IMR-90 (cell line): ENCODE measurements around the gene EFHC2. TPM values are rescaled to one million over a fixed set of nuclear protein-coding genes. Genes with fewer than 3 reads are reported as not detected.
A peak's percentile ranks its signal among the peaks of the same experiment; 100 is the strongest.

Experiments
- ATAC-seq: fragments of 200-7000 bp; cut with Tn5 transposase; 2 replicates; pipeline ENCODE4 v1.9.1; 2020; ENCODE audit warnings: low read depth, mild to moderate bottlenecking, moderate library complexity
- BruUV-seq: library from RNA; stranded (reverse); fragments of 400-500 nt; replicated peaks from 2 replicates; lab custom pipeline; 2021; lab: Mats Ljungman, UMichigan
- CTCF ChIA-PET: fragments of 300-600 bp; formaldehyde crosslinking; extraction: SDS; loops from one replicate; lab custom pipeline; 2021; ENCODE audit warnings: antibody characterized with exemption; lab: Yijun Ruan, JAX
- POLR2A ChIA-PET: fragments of 300-600 bp; sonication (Branson Sonifier 250); formaldehyde crosslinking; loops from one replicate; lab custom pipeline; 2022; ENCODE audit warnings: antibody characterized with exemption; ENCODE audit not compliant: unreplicated experiment; lab: Charles Lee
- DNase-seq: peaks from one replicate; pipeline ENCODE4 v3.0.0; 2013
- H2AFZ ChIP-seq: replicated peaks from 2 replicates; pipeline ENCODE3; 2013; ENCODE audit warnings: low read length, mild to moderate bottlenecking; ENCODE audit not compliant: poor library complexity
- H2AK5ac ChIP-seq: 2 replicates; pipeline ENCODE4 v1.6.1; 2013; ENCODE audit warnings: low read depth, low read length, inconsistent platforms
- H2AK9ac ChIP-seq: replicated peaks from 2 replicates; pipeline ENCODE3; 2013; ENCODE audit warnings: mild to moderate bottlenecking, low read depth, low read length, moderate library complexity; ENCODE audit not compliant: poor library complexity
- H2BK120ac ChIP-seq: 2 replicates; pipeline ENCODE4 v1.6.1; 2013; ENCODE audit warnings: low read depth, low read length, inconsistent platforms
- H2BK15ac ChIP-seq: 3 replicates; pipeline ENCODE4 v1.6.1; 2013; ENCODE audit warnings: low read depth, low read length, inconsistent platforms
- H2BK20ac ChIP-seq: 2 replicates; pipeline ENCODE4 v1.6.1; 2013; ENCODE audit warnings: low read depth, mild to moderate bottlenecking, inconsistent platforms, low read length, moderate library complexity
- H2BK5ac ChIP-seq: 2 replicates; pipeline ENCODE4 v1.6.1; 2013; ENCODE audit warnings: mild to moderate bottlenecking, low read depth, low read length, inconsistent platforms; ENCODE audit not compliant: poor library complexity, severe bottlenecking
- H3K14ac ChIP-seq: replicated peaks from 2 replicates; pipeline ENCODE4 v1.6.1; 2013; ENCODE audit warnings: low read depth, low read length, inconsistent platforms
- H3K18ac ChIP-seq: 2 replicates; pipeline ENCODE4 v1.6.1; 2013; ENCODE audit warnings: low read depth, low read length, control low read depth
- H3K23ac ChIP-seq: 2 replicates; pipeline ENCODE4 v1.6.1; 2013; ENCODE audit warnings: low read depth, low read length, inconsistent platforms
- H3K27ac ChIP-seq: 2 replicates; pipeline ENCODE4 v1.5.1; 2013; ENCODE audit warnings: mild to moderate bottlenecking, control low read depth, low read length; ENCODE audit not compliant: insufficient read depth
- H3K27me3 ChIP-seq: 2 replicates; pipeline ENCODE4 v1.6.1; 2013; ENCODE audit warnings: low read length; ENCODE audit not compliant: control insufficient read depth, insufficient read depth
- H3K36me3 ChIP-seq: 2 replicates; pipeline ENCODE4 v1.6.1; 2013; ENCODE audit warnings: low read length, mixed read lengths; ENCODE audit not compliant: control insufficient read depth, insufficient read depth
- H3K4ac ChIP-seq: 2 replicates; pipeline ENCODE4 v1.6.1; 2013; ENCODE audit warnings: low read depth, low read length, inconsistent platforms
- H3K4me1 ChIP-seq: 2 replicates; pipeline ENCODE4 v1.6.1; 2013; ENCODE audit warnings: low read length, mixed read lengths; ENCODE audit not compliant: control insufficient read depth, insufficient read depth
- H3K4me2 ChIP-seq: 2 replicates; pipeline ENCODE4 v1.6.1; 2013; ENCODE audit warnings: low read depth, mild to moderate bottlenecking, control low read depth, low read length, moderate library complexity
- H3K4me3 ChIP-seq: 2 replicates; pipeline ENCODE4 v1.5.1; 2013; ENCODE audit warnings: low read depth, mild to moderate bottlenecking, control low read depth, low read length, moderate library complexity; ENCODE audit not compliant: insufficient read depth
- H3K56ac ChIP-seq: 2 replicates; pipeline ENCODE4 v1.6.1; 2013; ENCODE audit warnings: low read length, inconsistent platforms; ENCODE audit not compliant: insufficient read depth; ENCODE audit errors: extremely low read depth
- H3K79me1 ChIP-seq, 2 experiments: 2 replicates each; pipeline ENCODE4 v1.6.1; 2013; ENCODE audit warnings: low read length in 2 of 2, inconsistent platforms in 1 of 2, low read depth in 1 of 2
- H3K9ac ChIP-seq: 2 replicates; pipeline ENCODE4 v1.6.1; 2013; ENCODE audit warnings: low read depth, low read length, control low read depth
- H3K9me1 ChIP-seq: 2 replicates; pipeline ENCODE4 v1.6.1; 2013; ENCODE audit warnings: low read length, inconsistent platforms; ENCODE audit not compliant: insufficient read depth
- H3K9me3 ChIP-seq: 2 replicates; pipeline ENCODE4 v1.6.1; 2013; ENCODE audit warnings: low read length; ENCODE audit not compliant: control insufficient read depth, insufficient read depth
- H4K20me1 ChIP-seq: 2 replicates; pipeline ENCODE4 v1.6.1; 2013; ENCODE audit warnings: low read length, inconsistent platforms; ENCODE audit not compliant: insufficient read depth
- H4K5ac ChIP-seq: 2 replicates; pipeline ENCODE4 v1.6.1; 2013; ENCODE audit warnings: mild to moderate bottlenecking, low read depth, low read length, control low read depth
- H4K8ac ChIP-seq, 2 experiments: 2 replicates each; pipeline ENCODE4 v1.6.1; 2013; ENCODE audit warnings: low read depth in 2 of 2, low read length in 2 of 2, control low read depth in 1 of 2, inconsistent platforms in 1 of 2
- H4K91ac ChIP-seq: 2 replicates; pipeline ENCODE4 v1.6.1; 2013; ENCODE audit warnings: low read depth, low read length, inconsistent platforms; ENCODE audit not compliant: insufficient read depth
- CEBPB ChIP-seq: IDR thresholded peaks from 2 replicates; pipeline ENCODE4 v1.6.1; 2012; ENCODE audit warnings: low read depth, low read length, improper control_type of control experiment
- USF2 ChIP-seq: fragments of 150-350 bp; IDR thresholded peaks from 2 replicates; pipeline ENCODE4 v1.6.1; 2017; ENCODE audit warnings: mild to moderate bottlenecking, antibody characterized with exemption, low read length, low read depth
- WGBS, 2 experiments: methylation state at CpG; one replicate each; pipeline versions ENCODE4 v1.1.5 to v1.1.7; 2013; ENCODE audit warnings: missing lambda C conversion rate in 2 of 2; ENCODE audit not compliant: insufficient read length in 1 of 2; ENCODE audit errors: extremely low coverage in 2 of 2; 5-methylcytosine and 5-hydroxymethylcytosine counted together
- dilution Hi-C: fragments of 300-500 bp; cut with HindIII; formaldehyde crosslinking; loops from one replicate; pipeline ENCODE4 v1.14.3; 2018; ENCODE audit warnings: low sequenced_read_pairs; ENCODE audit not compliant: unreplicated experiment
- in situ Hi-C: fragments of 300-500 bp; cut with MboI; formaldehyde crosslinking; loops from 3 replicates; pipeline ENCODE4 v1.14.3; 2019; ENCODE audit warnings: low sequenced_read_pairs, inconsistent platforms, mixed read lengths
- intact Hi-C: fragments of 100-400 bp; cut with micrococcal nuclease; formaldehyde crosslinking; loops from 2 replicates; pipeline ENCODE4 v1.10.0; 2022
- polyA plus RNA-seq, 3 experiments: library from polyadenylated mRNA; depleted of rRNA; stranded (reverse); fragments of >200 nt; gene quantifications; 2 replicates each; pipeline ENCODE4 v1.2.3, GENCODE V29; 2012; ENCODE audit warnings: low replicate concordance in 1 of 3
- total RNA-seq: library from RNA; depleted of rRNA; stranded (reverse); fragments of >200 nt; gene quantifications from 2 replicates; pipeline ENCODE4 v1.2.3, GENCODE V29; 2012

The EFHC2 gene
- total and polyA plus RNA-seq, 2 of the 4 experiments (the other 2 are of a cell fraction) = 0.18 to 0.24 TPM

- in situ Hi-C loops (no loop called here), intact Hi-C loops (no loop called here), dilution Hi-C loops (no loop called here)
- Histone ChIP-seq H3K27ac (no peak overlapping the region), H2BK15ac (no peak overlapping the region), H4K8ac (no peak overlapping the region), H2AK9ac (no peak overlapping the region), H3K14ac (no peak overlapping the region; the same call in 1 of the 2 replicates), H3K9me3 (no peaks in the 10 kb centered on the region), H3K27me3 (peaks cover 4% of the 10 kb centered on the region; the same call in 1 of the 2 replicates), H3K4ac (no peak overlapping the region), H3K4me1 (no peaks in the 10 kb centered on the region; the same call in 1 of the 2 replicates), H2AK5ac (no peak overlapping the region), H3K9me1 (no peaks in the 10 kb centered on the region), H3K4me2 (no peak overlapping the region), H4K5ac (no peak overlapping the region), H4K20me1 (no peaks in the 10 kb centered on the region), H2BK120ac (no peak overlapping the region), H2AFZ (no peak overlapping the region), H3K23ac (no peak overlapping the region), H2BK20ac (no peak overlapping the region), H3K18ac (no peak overlapping the region), H3K79me1 (no peaks in the 10 kb centered on the region), H2BK5ac (no peak overlapping the region), H3K36me3 (no peaks in the 10 kb centered on the region), H3K9ac (no peak overlapping the region), H3K56ac (no peak overlapping the region), H3K4me3 (no peak overlapping the region), H4K91ac (no peak overlapping the region)
- ChIA-PET POLR2A (no interaction called here), CTCF (no interaction called here)
- TF ChIP-seq CEBPB (peak; percentile 7; the same call in 1 of the 2 replicates), USF2 (no peak)
- DNase-seq = peak; percentile 58
- WGBS, 2 experiments = no CpG with 5 or more reads among the region's 1 CpG
- no TSS peak for BruUV-seq
- ATAC-seq = peak; percentile 66
Measured at GRCh38 chrX:44382871-44383270, 39.4 kb upstream of the EFHC2 start.
